ENCODE data around the gene MICOS13. TPM values are rescaled to one million over a fixed set of nuclear protein-coding genes. Genes with fewer than 3 reads are reported as not detected.

Gene MICOS13
- total RNA-seq, 2 experiments from 2014 or later: 21.7 to 23.0 TPM

GRCh38 chr19:5677580-5677979, 2.7 kb downstream of the MICOS13 start:
- ChIA-PET CTCF (no interaction called here), POLR2A (interaction anchor here (2.5 kb wide), 1 partner anchor 55 kb away, joined by 12 read pairs; the partner anchor contains the start of genes SAFB and SAFB2)
- H3K4me1 ChIP-seq (ENCODE audit: insufficient read depth, low read length): peaks cover 24% of the 10 kb centered on the region
- ATAC-seq (ENCODE audit: poor library complexity) (no peak), DNase-seq (peak in 1 of 14 experiments; percentile 35)
- intact Hi-C loops (cut with DNase I, micrococcal nuclease): no loop called here
- no peaks in the 10 kb centered on the region for H3K27me3 ChIP-seq (ENCODE audit: control insufficient read depth in 1 of 2, insufficient read depth in 2 of 2, low read length in 2 of 2)
- no peak for TF ChIP-seq CTCF (IDR thresholded peaks at IDR 0.05)
- H3K27ac Mint-ChIP-seq: no peak overlapping the region
- no peaks in the 10 kb centered on the region for H3K9me3 Mint-ChIP-seq
- H3K9me3 ChIP-seq (ENCODE audit: control insufficient read depth in 1 of 2, insufficient read depth in 1 of 2, low read length in 2 of 2): no peaks in the 10 kb centered on the region
- H3K36me3 ChIP-seq (ENCODE audit: insufficient read depth, low read length): peaks cover 3% of the 10 kb centered on the region
- H3K4me1 Mint-ChIP-seq (ENCODE audit: low read depth): peaks cover 30% of the 10 kb centered on the region
- no peak overlapping the region for H3K4me3 ChIP-seq (ENCODE audit: low read length)
- no peak overlapping the region for H3K4me3 Mint-ChIP-seq
- no peaks in the 10 kb centered on the region for H3K27me3 Mint-ChIP-seq
- no peak overlapping the region for H3K27ac ChIP-seq (ENCODE audit: low read depth in 1 of 2, low read length in 2 of 2)
- peaks cover 10% of the 10 kb centered on the region for H3K36me3 Mint-ChIP-seq (ENCODE audit: low read depth)

- peaks cover 24% of the 10 kb centered on the region for H3K4me1 ChIP-seq (ENCODE audit: insufficient read depth, low read length)
- no peak overlapping the region for H3K4me3 ChIP-seq (ENCODE audit: low read length)
- Mint-ChIP-seq H3K36me3 (ENCODE audit: low read depth) (peaks cover 10% of the 10 kb centered on the region), H3K27ac (no peak overlapping the region), H3K4me1 (ENCODE audit: low read depth) (peaks cover 27% of the 10 kb centered on the region), H3K27me3 (no peaks in the 10 kb centered on the region), H3K9me3 (no peaks in the 10 kb centered on the region), H3K4me3 (no peak overlapping the region)
- peaks cover 3% of the 10 kb centered on the region for H3K36me3 ChIP-seq (ENCODE audit: insufficient read depth, low read length)
- no peak for ATAC-seq (ENCODE audit: poor library complexity)
- no peaks in the 10 kb centered on the region for H3K9me3 ChIP-seq (ENCODE audit: control insufficient read depth in 1 of 2, insufficient read depth in 1 of 2, low read length in 2 of 2)
- POLR2A ChIA-PET: interaction anchor here (1.4 to 2.5 kb wide), 2 partner anchors 13 to 54 kb away, joined by 6 to 12 read pairs; partner anchors contain the start of genes RPL36, SAFB and SAFB2
- TF ChIP-seq CTCF (IDR thresholded peaks at IDR 0.05): no peak
- CTCF ChIA-PET: no interaction called here
- intact Hi-C loops (cut with DNase I, micrococcal nuclease): no loop called here
- no peaks in the 10 kb centered on the region for H3K27me3 ChIP-seq (ENCODE audit: control insufficient read depth in 1 of 2, insufficient read depth in 2 of 2, low read length in 2 of 2)
- peak in 1 of 14 experiments; percentile 38 for DNase-seq
- H3K27ac ChIP-seq (ENCODE audit: low read depth in 1 of 2, low read length in 2 of 2): no peak overlapping the region
These were observed 3.2 kb downstream of the MICOS13 start for GRCh38 chr19:5677136-5677535.

- Mint-ChIP-seq H3K27me3 (no peaks in the 10 kb centered on the region), H3K36me3 (ENCODE audit: low read depth) (peaks cover 10% of the 10 kb centered on the region), H3K4me1 (ENCODE audit: low read depth) (peaks cover 23% of the 10 kb centered on the region), H3K4me3 (no peak overlapping the region), H3K9me3 (no peaks in the 10 kb centered on the region), H3K27ac (no peak overlapping the region)
- POLR2A ChIA-PET: interaction anchor here (1.4 to 2.5 kb wide), 2 partner anchors 13 to 54 kb away, joined by 6 to 12 read pairs; partner anchors contain the start of genes RPL36, SAFB and SAFB2
- no peaks in the 10 kb centered on the region for H3K9me3 ChIP-seq (ENCODE audit: control insufficient read depth in 1 of 2, insufficient read depth in 1 of 2, low read length in 2 of 2)
- CTCF ChIA-PET: interaction anchor here (1.4 kb wide), 1 partner anchor 10 kb away, joined by 3 read pairs; no protein-coding TSS in a partner anchor
- no peaks in the 10 kb centered on the region for H3K27me3 ChIP-seq (ENCODE audit: control insufficient read depth in 1 of 2, insufficient read depth in 2 of 2, low read length in 2 of 2)
- H3K27ac ChIP-seq (ENCODE audit: low read depth in 1 of 2, low read length in 2 of 2): no peak overlapping the region
- intact Hi-C loops (cut with DNase I, micrococcal nuclease): no loop called here
- TF ChIP-seq CTCF (IDR thresholded peaks at IDR 0.05): no peak
- ATAC-seq (ENCODE audit: poor library complexity) (no peak), DNase-seq (peak in 1 of 14 experiments; percentile 29)
- H3K36me3 ChIP-seq (ENCODE audit: insufficient read depth, low read length): peaks cover 3% of the 10 kb centered on the region
- peaks cover 24% of the 10 kb centered on the region for H3K4me1 ChIP-seq (ENCODE audit: insufficient read depth, low read length)
- H3K4me3 ChIP-seq (ENCODE audit: low read length): no peak overlapping the region
These were observed 3.6 kb downstream of the MICOS13 start for GRCh38 chr19:5676772-5677105.

Data from CD4-positive, alpha-beta T cell (primary cell).